GM10248 (cell line): Measurements from ENCODE around the gene DHRS12.

Experiments
- CTCF ChIA-PET: fragments of 300-600 bp; sonication (Branson Sonifier 250); formaldehyde crosslinking; extraction: SDS; loops from one replicate; lab custom pipeline; 2021; ENCODE audit warnings: antibody characterized with exemption; lab: Yijun Ruan, JAX
- POLR2A ChIA-PET: fragments of 350-650 bp; sonication (Branson Sonifier 250); formaldehyde crosslinking; extraction: SDS; loops from one replicate; lab custom pipeline; 2020; ENCODE audit warnings: antibody characterized with exemption; lab: Yijun Ruan, JAX
- DNase-seq: peaks from one replicate; pipeline ENCODE4 v3.0.0; 2012; ENCODE audit errors: extremely low spot score
- CTCF ChIP-seq: IDR thresholded peaks from 2 replicates; pipeline ENCODE4 v1.5.1; 2012; ENCODE audit warnings: mild to moderate bottlenecking, low read depth; ENCODE audit errors: extremely low read depth, missing control alignments, control extremely low read depth

The DHRS12 gene

GRCh38 chr13:51803422-51804294 lies at the start of gene DHRS12:
Gene DHRS12, minus strand, starts transcription at chr13:51804163. Its CDS starts 4,504 bp downstream, at chr13:51799659.
- ChIA-PET CTCF (interaction anchor here (0.9 kb wide), 2 partner anchors 11 to 369 kb away, joined by 3 read pairs; no protein-coding TSS in a partner anchor), POLR2A (interaction anchor here (0.5 to 1.1 kb wide), 2 partner anchors 351 to 411 kb away, joined by 6 read pairs; partner anchors contain the start of gene INTS6)
- no peak for TF ChIP-seq CTCF
- peak; percentile 91 for DNase-seq

- peak; percentile 62 for TF ChIP-seq CTCF
- ChIA-PET CTCF (interaction anchor here (0.7 to 3.3 kb wide), 18 partner anchors 8 to 724 kb away, joined by 3 to 25 read pairs (median 4); no protein-coding TSS in a partner anchor), POLR2A (no interaction called here)
- peak; percentile 59 for DNase-seq
Observed at GRCh38 chr13:51849145-51850101, 45.5 kb upstream of the DHRS12 start.

GRCh38 chr13:51848674-51849073 lies 44.7 kb upstream of the DHRS12 start:
- CTCF ChIA-PET = interaction anchor here (0.7 to 3.3 kb wide), 8 partner anchors 10 to 65 kb away, joined by 3 to 25 read pairs (median 4); no protein-coding TSS in a partner anchor
- no peak for TF ChIP-seq CTCF
- POLR2A ChIA-PET = no interaction called here
- DNase-seq = no peak

- POLR2A ChIA-PET = no interaction called here
- no peak for TF ChIP-seq CTCF
- no peak for DNase-seq
- CTCF ChIA-PET = interaction anchor here (1.2 to 4.5 kb wide), 4 partner anchors 11 to 46 kb away, joined by 3 to 23 read pairs (median 5); no protein-coding TSS in a partner anchor
Observed at GRCh38 chr13:51846756-51847155, 42.8 kb upstream of the DHRS12 start.

GRCh38 chr13:51845574-51846318 lies 41.8 kb upstream of the DHRS12 start:
- TF ChIP-seq CTCF = no peak
- no peak for DNase-seq
- POLR2A ChIA-PET = no interaction called here
- CTCF ChIA-PET = interaction anchor here (1.0 to 4.5 kb wide), 12 partner anchors 10 to 354 kb away, joined by 3 to 23 read pairs (median 6); no protein-coding TSS in a partner anchor
